Hepatocyte (in vitro differentiated cells): ENCODE data around the gene MICAL3.

Experiments
- CTCF ChIP-seq: fragments of 200-600 bp; sonication (generic); IDR thresholded peaks from 2 replicates; pipeline ENCODE4 v1.5.1; 2016; ENCODE audit warnings: antibody characterized with exemption, mild to moderate bottlenecking; ENCODE audit not compliant: poor library complexity
- EZH2 ChIP-seq: fragments of 200-600 bp; sonication (generic); IDR thresholded peaks from 2 replicates; pipeline ENCODE4 v1.6.1; 2016; ENCODE audit warnings: antibody characterized with exemption, mild to moderate bottlenecking, borderline replicate concordance
- EZH2phosphoT487 ChIP-seq: fragments of 200-600 bp; sonication (generic); IDR thresholded peaks from one replicate; pipeline ENCODE4 v1.6.1; 2018; ENCODE audit warnings: antibody characterized with exemption, mild to moderate bottlenecking, low read depth, moderate library complexity; ENCODE audit not compliant: unreplicated experiment, severe bottlenecking

- TF ChIP-seq CTCF (no peak), EZH2phosphoT487 (no peak), EZH2 (no peak)
These were observed 226.4 kb downstream of the MICAL3 start for GRCh38 chr22:17797721-17798559.
